HCT116 (cell line): Measurements from ENCODE around the gene ENTR1. TPM values are rescaled to one million over a fixed set of nuclear protein-coding genes. Genes with fewer than 3 reads are reported as not detected.

Experiments
- ATAC-seq: fragments of 200-7000 bp; cut with Tn5 transposase; 2 replicates; pipeline ENCODE4 v1.9.1; 2020; ENCODE audit warnings: mild to moderate bottlenecking, moderate library complexity
- BruUV-seq: library from RNA; stranded (reverse); fragments of 400-500 nt; replicated peaks from 2 replicates; lab custom pipeline; 2021; lab: Mats Ljungman, UMichigan
- CTCF ChIA-PET: fragments of 300-600 bp; sonication (Branson Sonifier 250); formaldehyde crosslinking; loops from one replicate; lab custom pipeline; 2021; ENCODE audit warnings: antibody characterized with exemption; lab: Charles Lee
- POLR2A ChIA-PET: fragments of 300-600, 350-600 bp; sonication (Branson Sonifier 250); formaldehyde crosslinking; loops from one replicate; lab custom pipeline; 2021; ENCODE audit warnings: antibody characterized with exemption; lab: Charles Lee
- RAD21 ChIA-PET, 2 experiments: fragments of 300-600 bp; sonication (Branson Sonifier 250); formaldehyde crosslinking; loops; one replicate each; lab custom pipeline; 2023; ENCODE audit warnings: low total read pairs in 2 of 2; ENCODE audit not compliant: uncharacterized antibody in 2 of 2, unreplicated experiment in 2 of 2, low non-redundant PET in 1 of 2; lab: Charles Lee
- DNase-seq: peaks from one replicate; pipeline ENCODE4 v3.0.0-alpha.2; 2010; ENCODE audit warnings: low read depth, low spot score
- H2AFZ ChIP-seq: fragments of 200-600 bp; shearing (Covaris generic), sonication (generic); 2 replicates; pipeline ENCODE4 v1.6.1; 2017; ENCODE audit warnings: low read depth, mixed run types, mixed read lengths, antibody characterized with exemption, low read length; ENCODE audit not compliant: poor library complexity, severe bottlenecking
- H3K27ac ChIP-seq: 2 replicates; pipeline ENCODE4 v1.5.1; 2012; ENCODE audit warnings: low read depth, low read length
- H3K27me3 ChIP-seq: fragments of 200-600 bp; sonication (generic); 2 replicates; pipeline ENCODE4 v1.6.1; 2016; ENCODE audit warnings: mixed run types, low read length, mixed read lengths; ENCODE audit not compliant: insufficient read depth
- H3K36me3 ChIP-seq, 2 experiments: fragments of 200-500 bp in 1 of 2; fragments of 200-600 bp in 1 of 2; sonication (Bioruptor generic) in 1 of 2; sonication (generic) in 1 of 2; 2 replicates each; pipeline versions ENCODE4 v1.5.1 to v1.6.1; 2014 to 2016; ENCODE audit warnings: low read length in 2 of 2, inconsistent platforms in 1 of 2, mixed read lengths in 1 of 2, mixed run types in 1 of 2; ENCODE audit not compliant: insufficient read depth in 2 of 2, control insufficient read depth in 1 of 2
- H3K4me1 ChIP-seq, 2 experiments: fragments of 200-600 bp in 1 of 2; sonication (generic) in 1 of 2; 2 replicates each; pipeline versions ENCODE4 v1.5.1 to v1.6.1; 2012 to 2017; ENCODE audit warnings: low read length in 2 of 2, inconsistent platforms in 1 of 2, mild to moderate bottlenecking in 1 of 2, mixed read lengths in 1 of 2, mixed run types in 1 of 2, moderate library complexity in 1 of 2; ENCODE audit not compliant: insufficient read depth in 2 of 2, control insufficient read depth in 1 of 2
- H3K4me2 ChIP-seq: fragments of 200-600 bp; sonication (generic); 2 replicates; pipeline ENCODE4 v1.6.1; 2017; ENCODE audit warnings: mixed run types, low read length, mixed read lengths
- H3K4me3 ChIP-seq, 2 experiments: fragments of 200-600 bp in 1 of 2; sonication (generic) in 1 of 2; replicated peaks in 1 of 2; 2 replicates each; pipeline ENCODE4 v1.5.1; 2011 to 2016; ENCODE audit warnings: low read length in 2 of 2, control low read depth in 1 of 2, low read depth in 1 of 2, mild to moderate bottlenecking in 1 of 2, mixed read lengths in 1 of 2, mixed run types in 1 of 2
- H3K79me2 ChIP-seq: fragments of 200-600 bp; sonication (generic); 2 replicates; pipeline ENCODE4 v1.6.1; 2017; ENCODE audit warnings: mild to moderate bottlenecking, mixed run types, low read length, moderate library complexity, mixed read lengths; ENCODE audit not compliant: insufficient read depth
- H3K9ac ChIP-seq: fragments of 200-600 bp; sonication (generic); 2 replicates; pipeline ENCODE4 v1.6.1; 2016; ENCODE audit warnings: low read length, mixed read lengths
- H3K9me2 ChIP-seq: fragments of 200-600 bp; sonication (generic), shearing (Covaris generic); 2 replicates; pipeline ENCODE4 v1.6.1; 2017; ENCODE audit warnings: mixed run types, mild to moderate bottlenecking, moderate library complexity; ENCODE audit not compliant: insufficient read depth
- H3K9me3 ChIP-seq, 2 experiments: fragments of 200-500 bp in 1 of 2; fragments of 200-600 bp in 1 of 2; sonication (Bioruptor generic) in 1 of 2; sonication (generic) in 1 of 2; 2 replicates each; pipeline ENCODE4 v1.6.1; 2014 to 2017; ENCODE audit warnings: low read length in 2 of 2, mixed read lengths in 2 of 2, inconsistent platforms in 1 of 2, low read depth in 1 of 2, mild to moderate bottlenecking in 1 of 2, mixed run types in 1 of 2, moderate library complexity in 1 of 2; ENCODE audit not compliant: control insufficient read depth in 1 of 2, insufficient read depth in 1 of 2
- H4K20me1 ChIP-seq: fragments of 200-600 bp; sonication (generic), shearing (Covaris generic); 2 replicates; pipeline ENCODE4 v1.6.1; 2017; ENCODE audit warnings: mixed run types, mild to moderate bottlenecking, moderate library complexity; ENCODE audit not compliant: insufficient read depth
- CEBPB ChIP-seq: IDR thresholded peaks from 2 replicates; pipeline ENCODE4 v1.6.1; 2012; ENCODE audit warnings: low read depth
- EGR1 ChIP-seq: IDR thresholded peaks from 2 replicates; pipeline ENCODE4 v1.6.1; 2012; ENCODE audit warnings: low read depth
- FOSL1 ChIP-seq: IDR thresholded peaks from 2 replicates; pipeline ENCODE4 v1.6.1; 2012; ENCODE audit warnings: low read depth
- SRF ChIP-seq: IDR thresholded peaks from 2 replicates; pipeline ENCODE4 v1.6.1; 2012; ENCODE audit warnings: low read depth
- TCF7L2 ChIP-seq: IDR thresholded peaks from 2 replicates; pipeline ENCODE4 v1.7.0; 2011; ENCODE audit warnings: borderline replicate concordance, inconsistent platforms; ENCODE audit not compliant: insufficient read depth, insufficient read length; ENCODE audit errors: extremely low read depth
- intact Hi-C: fragments of 100-400 bp; cut with micrococcal nuclease; formaldehyde crosslinking; loops from 2 replicates; pipeline ENCODE4 v1.10.0; 2022
- total RNA-seq: library from RNA; stranded (reverse); gene quantifications from one replicate; pipeline ENCODE4 v1.2.1, GENCODE V29; 2021; ENCODE audit not compliant: unreplicated experiment
- TF ChIP-seq, protein P1 (sequence below): IDR thresholded peaks from 2 replicates; pipeline ENCODE4 v1.6.1; 2012
- TF ChIP-seq, protein P2 (sequence below): IDR thresholded peaks from 2 replicates; pipeline ENCODE4 v1.6.1; 2012; ENCODE audit warnings: low read depth

Gene ENTR1
- total RNA-seq, 1 experiment from 2014 or later = 119 TPM

DNA sequence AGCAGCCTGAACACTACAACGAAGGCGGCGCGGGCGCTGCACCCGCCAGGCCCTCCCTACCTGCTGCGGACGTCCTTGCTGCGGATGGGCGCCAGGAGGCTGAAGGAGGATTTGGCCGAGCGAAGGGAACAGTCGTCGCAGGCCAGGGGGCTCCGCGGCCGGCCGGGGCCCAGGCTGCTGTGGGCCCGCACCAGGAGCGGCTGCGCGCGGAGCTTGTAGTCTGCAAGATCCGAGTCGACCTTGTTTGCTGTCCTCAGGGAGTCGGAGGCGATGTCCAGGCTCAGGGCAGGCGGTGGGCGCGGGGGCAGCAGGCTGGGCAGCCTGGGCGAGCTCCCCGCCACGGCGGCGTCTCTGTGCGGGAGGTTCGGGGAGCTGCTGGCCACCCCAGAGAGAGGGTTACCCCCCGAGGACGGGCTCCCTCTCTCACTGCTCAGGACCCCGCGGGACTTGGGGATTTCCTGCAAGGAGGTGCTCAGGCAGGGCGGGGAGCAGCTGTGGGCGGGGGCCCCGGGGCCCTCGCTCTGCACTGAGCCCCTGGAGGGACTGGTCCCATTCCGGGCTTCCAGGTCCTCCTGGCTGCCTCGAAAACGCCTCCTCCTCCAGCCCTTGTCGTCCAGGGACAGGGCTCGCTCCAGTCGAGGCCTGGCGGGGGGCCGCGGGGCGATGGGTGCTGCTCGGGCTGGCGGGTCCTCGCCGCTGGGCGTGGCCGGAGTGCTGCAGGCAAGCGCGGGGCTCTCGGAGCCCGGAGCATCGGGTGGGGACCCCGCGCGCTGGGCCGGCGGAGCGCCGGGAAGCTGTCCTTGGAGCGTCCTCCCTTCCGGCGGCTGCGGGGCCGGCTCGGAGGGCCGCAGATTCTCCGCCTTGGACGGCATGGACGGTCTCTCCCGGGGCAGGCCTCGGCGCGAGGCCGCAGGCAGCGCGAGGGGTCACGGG, 28.4 kb upstream of the ENTR1 start:
- Histone ChIP-seq H3K27me3 (no peaks in the 10 kb centered on the region), H3K9ac (peak overlapping the region; percentile 87), H2AFZ (no peak overlapping the region), H3K4me1 (peaks cover 8 to 22% of the 10 kb centered on the region in 2 experiments), H3K79me2 (peaks cover 54% of the 10 kb centered on the region), H3K4me2 (peak overlapping the region; percentile 91), H3K27ac (peak overlapping the region; percentile 88), H3K9me2 (no peaks in the 10 kb centered on the region), H3K4me3 (peak overlapping the region; percentile 63 to 81), H4K20me1 (no peaks in the 10 kb centered on the region), H3K36me3 (peaks cover 2 to 18% of the 10 kb centered on the region in 2 experiments; a peak in 3 of 4 replicates), H3K9me3 (no peaks in the 10 kb centered on the region)
- RAD21 ChIA-PET = no interaction called here
- no TSS peak for BruUV-seq
- CTCF ChIA-PET = no interaction called here
- DNase-seq (no peak), ATAC-seq (peak; percentile 50)
- POLR2A ChIA-PET = no interaction called here
- TF ChIP-seq, protein P1, sequence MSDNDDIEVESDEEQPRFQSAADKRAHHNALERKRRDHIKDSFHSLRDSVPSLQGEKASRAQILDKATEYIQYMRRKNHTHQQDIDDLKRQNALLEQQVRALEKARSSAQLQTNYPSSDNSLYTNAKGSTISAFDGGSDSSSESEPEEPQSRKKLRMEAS = no peak
- TF ChIP-seq TCF7L2 (no peak), SRF (no peak), CEBPB (no peak), EGR1 (no peak), FOSL1 (no peak)
- TF ChIP-seq, protein P2, sequence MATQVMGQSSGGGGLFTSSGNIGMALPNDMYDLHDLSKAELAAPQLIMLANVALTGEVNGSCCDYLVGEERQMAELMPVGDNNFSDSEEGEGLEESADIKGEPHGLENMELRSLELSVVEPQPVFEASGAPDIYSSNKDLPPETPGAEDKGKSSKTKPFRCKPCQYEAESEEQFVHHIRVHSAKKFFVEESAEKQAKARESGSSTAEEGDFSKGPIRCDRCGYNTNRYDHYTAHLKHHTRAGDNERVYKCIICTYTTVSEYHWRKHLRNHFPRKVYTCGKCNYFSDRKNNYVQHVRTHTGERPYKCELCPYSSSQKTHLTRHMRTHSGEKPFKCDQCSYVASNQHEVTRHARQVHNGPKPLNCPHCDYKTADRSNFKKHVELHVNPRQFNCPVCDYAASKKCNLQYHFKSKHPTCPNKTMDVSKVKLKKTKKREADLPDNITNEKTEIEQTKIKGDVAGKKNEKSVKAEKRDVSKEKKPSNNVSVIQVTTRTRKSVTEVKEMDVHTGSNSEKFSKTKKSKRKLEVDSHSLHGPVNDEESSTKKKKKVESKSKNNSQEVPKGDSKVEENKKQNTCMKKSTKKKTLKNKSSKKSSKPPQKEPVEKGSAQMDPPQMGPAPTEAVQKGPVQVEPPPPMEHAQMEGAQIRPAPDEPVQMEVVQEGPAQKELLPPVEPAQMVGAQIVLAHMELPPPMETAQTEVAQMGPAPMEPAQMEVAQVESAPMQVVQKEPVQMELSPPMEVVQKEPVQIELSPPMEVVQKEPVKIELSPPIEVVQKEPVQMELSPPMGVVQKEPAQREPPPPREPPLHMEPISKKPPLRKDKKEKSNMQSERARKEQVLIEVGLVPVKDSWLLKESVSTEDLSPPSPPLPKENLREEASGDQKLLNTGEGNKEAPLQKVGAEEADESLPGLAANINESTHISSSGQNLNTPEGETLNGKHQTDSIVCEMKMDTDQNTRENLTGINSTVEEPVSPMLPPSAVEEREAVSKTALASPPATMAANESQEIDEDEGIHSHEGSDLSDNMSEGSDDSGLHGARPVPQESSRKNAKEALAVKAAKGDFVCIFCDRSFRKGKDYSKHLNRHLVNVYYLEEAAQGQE = no peak
- intact Hi-C loops = no loop called here
